SHP77 (cell line): ENCODE measurements around the gene METTL13.
"Not testable (repeated sequence)": the region's sequence is repeated elsewhere in the genome, so short reads cannot be mapped to it uniquely, and the experiment has no call there.

Source experiments
- DNase-seq, 2 experiments: peaks; one replicate each; lab custom pipeline; 2025; lab: John Stamatoyannopoulos, UW

Gene METTL13

DNA sequence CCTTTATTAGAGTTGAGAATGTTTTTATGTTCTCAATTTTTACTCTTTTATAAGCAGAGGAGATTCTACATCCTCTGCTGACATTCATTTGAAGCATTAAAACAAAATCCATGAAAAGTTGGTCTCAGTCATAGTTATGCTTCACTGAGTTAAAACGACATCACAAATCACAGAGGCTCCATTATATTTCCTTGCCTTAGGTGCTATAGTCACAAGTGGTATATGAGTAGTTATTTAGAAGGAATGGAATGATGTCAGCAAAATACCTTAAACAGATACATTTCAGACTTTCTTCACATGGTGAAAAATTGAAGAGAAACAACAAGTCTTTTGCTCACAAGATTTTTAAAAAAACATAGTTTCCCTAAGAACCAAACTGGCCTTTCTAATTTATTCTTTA lies 11.7 kb upstream of the METTL13 start:
- DNase-seq: no peak

DNA sequence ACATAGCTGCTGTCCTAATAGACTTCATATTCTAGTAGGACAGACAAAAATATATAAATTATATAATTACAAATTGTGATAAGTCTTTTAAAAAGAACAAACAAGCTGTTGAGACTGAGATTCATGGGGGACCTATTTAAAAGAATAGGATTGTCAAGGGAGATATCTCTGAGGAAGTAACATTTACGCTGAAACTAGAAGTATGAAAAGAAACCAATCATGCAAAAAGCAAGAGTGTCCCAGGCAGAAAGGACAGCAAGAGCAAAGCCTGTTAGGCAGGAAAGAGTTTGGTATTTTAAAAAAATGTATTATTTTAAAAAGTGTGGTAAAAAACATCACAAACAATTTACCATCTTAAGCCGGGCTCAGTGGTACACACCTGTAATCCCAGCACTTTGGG lies 9.1 kb upstream of the METTL13 start:
- DNase-seq: no peak

DNA sequence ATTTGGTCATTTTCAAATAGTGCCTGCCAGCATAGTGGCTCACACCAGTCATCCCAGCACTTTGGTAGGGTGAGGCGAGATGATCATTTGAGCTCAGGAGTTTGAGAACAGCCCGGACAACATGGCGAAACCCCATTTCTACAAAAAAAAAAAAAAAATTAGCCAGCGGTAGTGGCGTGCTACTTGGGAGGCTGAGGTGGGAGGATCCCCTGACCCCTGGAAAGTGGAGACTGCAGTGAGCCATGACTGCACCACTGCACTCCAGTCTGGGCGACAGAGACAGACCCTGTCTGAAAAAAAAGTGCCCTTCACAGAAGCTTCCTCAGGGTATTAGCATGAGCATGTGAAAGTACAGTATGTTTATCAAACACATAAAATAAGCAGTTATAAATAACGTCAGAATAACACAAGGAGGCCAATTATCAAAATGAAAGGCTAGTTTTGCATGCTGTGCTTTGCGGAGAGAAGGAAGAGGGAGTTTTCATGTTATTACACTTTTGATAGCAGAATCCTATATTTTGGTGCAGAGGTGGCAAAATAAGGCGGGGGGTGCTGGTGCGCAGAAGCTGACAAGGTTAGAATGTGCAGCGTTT lies 781 bp upstream of the METTL13 start:
- no peak for DNase-seq

DNA sequence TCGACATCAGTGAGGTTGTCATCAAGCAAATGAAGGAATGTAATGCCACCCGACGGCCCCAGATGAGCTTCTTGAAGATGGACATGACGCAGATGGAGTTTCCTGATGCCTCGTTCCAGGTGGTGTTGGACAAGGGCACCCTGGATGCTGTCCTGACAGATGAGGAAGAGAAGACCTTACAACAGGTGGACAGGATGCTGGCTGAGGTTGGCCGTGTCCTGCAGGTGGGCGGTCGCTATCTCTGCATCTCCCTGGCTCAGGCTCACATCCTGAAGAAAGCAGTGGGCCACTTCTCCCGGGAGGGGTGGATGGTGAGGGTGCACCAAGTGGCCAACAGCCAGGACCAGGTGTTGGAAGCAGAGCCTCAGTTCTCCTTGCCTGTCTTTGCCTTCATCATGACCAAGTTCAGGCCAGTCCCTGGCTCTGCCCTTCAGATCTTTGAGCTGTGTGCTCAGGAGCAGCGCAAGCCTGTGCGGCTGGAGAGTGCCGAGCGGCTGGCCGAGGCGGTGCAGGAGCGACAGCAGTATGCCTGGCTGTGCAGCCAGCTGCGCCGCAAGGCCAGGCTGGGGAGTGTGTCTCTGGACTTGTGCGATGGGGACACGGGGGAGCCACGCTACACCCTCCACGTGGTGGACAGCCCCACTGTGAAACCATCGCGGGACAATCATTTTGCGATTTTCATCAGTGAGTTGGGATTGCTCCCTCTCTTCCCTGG lies 2.5 kb downstream of the METTL13 start:
- no peak for DNase-seq

DNA sequence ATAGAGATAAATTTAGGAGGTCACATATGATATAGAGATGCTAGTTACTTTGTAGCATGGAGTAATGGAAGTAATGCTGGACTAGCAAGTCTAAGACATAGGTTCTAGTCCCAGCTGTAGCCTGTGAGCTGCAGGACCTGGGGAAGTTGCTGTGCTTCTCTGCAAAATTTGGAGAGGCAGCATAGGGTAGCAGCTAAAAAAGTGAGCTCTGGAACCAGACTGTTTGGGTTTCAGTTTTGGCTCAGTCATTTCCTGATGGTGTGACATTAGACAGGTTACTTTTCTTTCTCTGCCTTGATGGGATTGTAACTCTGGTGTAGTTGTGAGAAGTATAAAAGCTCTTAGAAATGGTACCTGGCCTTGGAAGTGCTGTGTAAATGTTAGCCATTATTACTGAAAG lies 3.3 kb downstream of the METTL13 start:
- no peak for DNase-seq

DNA sequence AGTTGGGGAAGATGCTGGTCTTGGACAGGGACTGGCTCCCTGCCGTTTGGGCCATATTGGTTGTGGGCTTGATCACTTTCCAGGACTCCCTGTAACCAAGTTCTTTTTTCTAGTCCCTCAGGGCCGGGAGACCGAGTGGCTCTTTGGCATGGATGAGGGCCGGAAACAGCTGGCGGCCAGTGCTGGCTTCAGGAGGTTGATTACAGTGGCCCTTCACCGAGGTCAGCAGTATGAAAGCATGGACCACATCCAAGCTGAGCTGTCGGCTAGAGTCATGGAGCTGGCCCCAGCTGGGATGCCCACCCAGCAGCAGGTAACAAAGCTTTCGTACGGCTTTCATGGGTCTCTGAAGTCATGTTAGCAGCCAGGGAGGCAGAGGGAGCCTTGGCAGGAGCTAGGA lies 4.3 kb downstream of the METTL13 start:
- DNase-seq: no peak

DNA sequence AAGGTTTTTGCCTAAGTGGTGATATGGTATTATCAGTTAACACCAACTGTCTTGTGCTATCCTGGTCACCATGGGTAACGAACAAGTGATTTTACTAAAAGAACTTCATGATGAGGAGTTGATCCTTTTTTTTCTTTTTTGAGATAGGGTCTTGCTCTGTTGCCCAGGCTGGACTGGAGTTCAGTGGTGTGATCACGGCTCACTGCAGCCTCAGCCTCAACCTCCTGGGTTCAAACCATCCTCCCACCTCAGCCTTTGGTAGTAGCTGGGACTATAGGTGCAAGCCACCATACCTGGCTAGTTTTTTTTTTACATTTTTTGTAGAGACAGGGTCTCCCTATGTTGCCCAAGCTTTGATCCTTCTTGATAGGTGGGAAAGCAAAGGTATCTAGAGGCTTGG lies 5.1 kb downstream of the METTL13 start:
- no peak for DNase-seq

DNA sequence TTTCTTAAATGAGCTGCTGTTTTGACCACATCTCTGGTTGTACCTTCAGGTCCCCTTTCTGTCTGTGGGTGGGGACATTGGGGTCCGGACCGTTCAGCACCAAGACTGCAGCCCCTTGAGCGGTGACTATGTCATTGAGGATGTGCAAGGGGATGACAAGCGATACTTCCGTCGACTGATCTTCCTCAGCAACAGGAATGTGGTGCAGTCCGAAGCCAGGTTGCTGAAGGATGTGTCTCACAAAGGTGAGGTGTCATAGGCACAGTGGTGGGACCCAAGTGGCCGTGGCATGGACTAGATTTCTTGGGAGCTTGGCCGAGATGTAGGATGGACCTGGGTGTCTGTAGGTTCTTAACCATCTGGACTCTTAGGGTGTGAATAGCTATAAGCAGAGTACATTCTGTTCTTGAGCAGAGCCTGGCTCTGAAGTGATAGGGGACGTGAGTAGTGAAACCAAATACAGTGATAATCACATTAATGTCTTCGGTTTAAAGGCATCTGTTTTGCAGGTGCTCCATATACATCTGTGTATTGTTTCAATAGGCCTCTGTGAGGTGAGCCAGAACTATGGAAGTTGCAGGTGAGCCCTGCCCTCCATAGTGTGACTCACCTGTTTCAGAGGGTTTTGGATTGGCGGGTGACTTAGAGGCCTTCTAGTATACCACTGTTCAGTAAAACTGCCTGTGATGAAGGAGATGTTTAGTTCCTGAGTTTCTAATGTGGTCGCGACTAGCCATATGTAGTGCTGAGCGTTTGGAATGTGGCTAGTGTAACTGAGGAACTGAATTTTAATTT lies 6.4 kb downstream of the METTL13 start:
- DNase-seq: no peak

DNA sequence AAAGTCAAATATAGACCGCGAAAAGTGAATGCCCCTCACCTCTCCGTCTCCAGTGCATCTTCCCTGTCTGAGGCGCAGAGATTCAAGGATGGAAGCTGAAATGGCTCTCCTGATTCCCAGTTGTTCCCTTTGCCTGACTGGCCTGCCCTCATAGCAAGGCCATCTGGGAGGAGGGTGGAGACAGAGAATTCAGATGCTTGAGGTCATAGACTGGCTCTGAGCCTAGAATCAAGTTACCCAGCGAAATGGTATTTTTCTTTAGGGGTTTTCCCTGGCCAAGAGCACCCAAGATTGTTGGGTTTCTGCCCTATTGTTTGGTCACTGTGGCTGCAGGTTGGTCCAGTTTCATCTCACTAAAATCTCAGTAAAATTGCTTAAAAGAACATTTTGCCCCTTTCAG lies 7.2 kb downstream of the METTL13 start:
- DNase-seq: no peak

DNA sequence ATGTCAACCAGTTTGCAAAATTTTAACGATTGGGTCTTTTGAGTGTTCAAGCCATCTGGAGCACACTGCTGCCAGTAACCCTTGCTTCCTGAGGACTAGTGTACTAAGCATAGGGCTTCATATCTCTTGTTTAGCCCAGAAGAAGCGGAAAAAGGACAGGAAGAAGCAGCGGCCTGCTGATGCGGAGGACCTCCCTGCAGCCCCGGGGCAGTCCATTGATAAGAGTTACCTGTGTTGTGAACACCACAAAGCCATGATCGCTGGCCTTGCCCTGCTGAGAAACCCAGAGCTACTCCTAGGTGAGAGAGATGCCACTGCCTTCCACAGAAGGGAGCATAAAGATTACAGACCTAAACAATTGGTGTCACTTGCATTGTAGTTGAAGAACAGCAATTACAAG lies 8.9 kb downstream of the METTL13 start:
- DNase-seq: no peak

DNA sequence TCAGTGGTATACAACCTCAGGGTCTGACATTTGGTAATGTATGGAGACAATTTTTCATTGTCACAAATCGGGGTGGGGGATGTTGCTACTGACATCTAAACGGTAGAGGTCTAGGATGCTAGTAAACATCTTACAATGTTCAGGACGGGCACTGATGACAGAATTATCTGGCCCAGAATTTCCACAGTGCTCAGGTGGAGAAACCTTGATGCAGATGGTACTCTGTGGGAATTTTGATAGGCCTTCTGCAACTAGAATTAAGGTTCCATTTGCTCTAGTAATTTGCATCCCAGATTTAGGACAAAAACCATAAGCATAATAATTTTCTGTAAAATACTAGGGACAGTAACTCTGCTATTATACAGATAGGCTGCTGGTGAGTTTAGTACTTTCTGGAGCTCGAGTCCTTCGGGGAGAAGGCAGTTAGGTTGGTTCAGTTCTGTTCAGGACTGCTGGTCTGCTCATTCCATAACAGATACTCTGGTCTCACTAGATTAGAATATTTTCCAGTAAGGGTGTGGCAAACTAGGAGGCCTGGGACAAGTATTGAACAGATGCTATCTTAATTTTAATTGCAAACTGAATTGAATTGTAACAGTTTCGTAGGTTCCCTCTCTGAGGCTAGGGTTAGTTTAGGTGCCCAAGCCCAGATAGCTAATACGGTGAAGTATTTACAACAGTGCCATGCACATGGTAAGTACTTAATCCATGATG lies 11.4 kb downstream of the METTL13 start:
- no peak for DNase-seq

DNA sequence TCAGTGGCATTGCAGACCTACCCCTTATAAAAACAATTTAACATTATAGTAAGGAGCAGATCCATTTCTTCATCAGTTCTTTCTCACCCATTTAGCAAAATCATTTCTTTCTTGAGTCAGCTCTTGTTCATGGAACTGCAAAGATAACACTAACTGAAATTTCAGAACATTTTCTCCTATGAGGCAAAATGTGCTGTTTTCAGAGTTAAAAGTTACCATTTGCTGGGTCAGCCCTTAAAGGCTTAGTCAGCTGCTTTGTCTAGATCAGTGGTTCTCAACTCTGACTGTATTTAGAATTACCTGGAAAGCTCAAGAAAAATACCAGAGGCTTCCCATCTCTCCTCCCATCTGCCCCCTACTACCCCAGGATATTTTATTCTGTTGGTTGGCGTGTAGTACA lies 12.2 kb downstream of the METTL13 start:
- DNase-seq: no peak

DNA sequence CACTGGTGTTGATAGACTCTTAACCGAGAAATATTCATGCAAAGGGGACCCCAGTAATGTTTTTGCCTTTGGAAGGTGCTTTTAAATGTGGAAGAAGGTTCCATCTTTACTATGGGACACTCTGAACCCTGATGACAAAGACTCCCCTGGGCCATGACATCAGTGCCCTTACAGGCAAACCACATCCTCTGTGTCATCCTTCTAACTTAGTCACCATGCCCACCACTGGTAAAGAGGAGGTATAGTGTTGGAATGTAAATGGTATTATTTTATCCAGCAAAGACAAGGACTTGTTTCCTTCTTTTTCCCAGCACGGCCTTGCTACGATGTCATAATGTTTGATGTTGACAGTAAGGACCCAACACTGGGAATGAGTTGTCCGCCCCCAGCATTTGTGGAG lies 12.6 kb downstream of the METTL13 start:
- no peak for DNase-seq

DNA sequence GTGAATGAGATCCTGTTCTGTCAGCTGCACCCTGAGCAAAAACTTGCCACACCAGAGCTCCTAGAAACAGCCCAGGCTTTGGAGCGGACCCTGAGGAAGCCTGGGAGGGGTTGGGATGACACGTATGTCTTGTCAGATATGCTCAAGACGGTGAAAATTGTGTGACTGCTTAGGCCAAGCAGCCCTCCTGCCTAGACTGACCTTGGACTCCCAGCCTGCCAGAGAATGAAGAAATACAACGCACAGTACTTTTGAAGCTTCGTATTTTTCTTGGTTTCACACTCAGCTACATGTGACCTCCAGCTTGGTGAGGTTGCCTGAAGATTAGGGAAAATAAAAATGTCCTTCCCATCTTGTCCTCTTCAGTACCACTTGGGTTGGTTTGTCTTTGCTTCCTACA lies 15.1 kb downstream of the METTL13 start:
- DNase-seq: no peak

DNA sequence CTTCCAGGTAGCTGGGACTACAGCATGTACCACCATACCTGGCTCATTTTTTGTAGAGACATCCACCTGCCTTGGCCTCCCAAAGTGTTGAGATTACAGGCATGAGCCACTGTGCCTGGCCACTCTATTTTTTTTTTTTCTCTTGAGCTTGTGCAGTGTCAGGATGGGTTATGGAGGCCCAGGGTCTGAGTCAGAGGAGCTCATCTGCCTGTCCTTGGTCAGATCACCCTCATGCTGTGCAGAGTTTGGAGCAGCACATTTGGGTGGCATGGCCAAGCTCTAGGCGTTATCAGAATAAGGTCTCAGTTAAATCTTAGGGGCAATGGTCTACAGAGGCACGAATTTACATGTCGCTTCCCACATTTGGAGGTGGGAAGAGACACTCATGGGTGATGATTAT lies 16.9 kb downstream of the METTL13 start:
- DNase-seq: no peak

DNA sequence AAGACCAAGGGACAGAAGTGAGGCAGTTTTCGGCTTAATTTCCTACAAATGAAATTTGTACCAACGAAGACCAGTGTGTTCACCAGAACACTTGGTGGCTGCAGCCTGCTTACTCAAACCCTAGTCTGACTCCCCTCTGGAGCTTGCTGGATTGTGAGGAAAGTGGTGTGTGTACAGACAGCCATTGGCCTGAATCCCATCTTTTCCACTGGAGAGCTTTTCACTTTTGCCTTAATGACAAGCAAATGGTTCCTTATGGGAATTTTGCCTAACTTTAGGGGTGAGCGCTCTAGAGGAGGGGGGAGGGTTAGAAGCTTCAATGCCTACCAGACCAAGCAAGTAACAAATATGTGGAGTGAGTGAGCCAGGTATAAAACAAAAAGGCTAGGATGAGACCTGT lies 17.3 kb downstream of the METTL13 start:
- DNase-seq: no peak

DNA sequence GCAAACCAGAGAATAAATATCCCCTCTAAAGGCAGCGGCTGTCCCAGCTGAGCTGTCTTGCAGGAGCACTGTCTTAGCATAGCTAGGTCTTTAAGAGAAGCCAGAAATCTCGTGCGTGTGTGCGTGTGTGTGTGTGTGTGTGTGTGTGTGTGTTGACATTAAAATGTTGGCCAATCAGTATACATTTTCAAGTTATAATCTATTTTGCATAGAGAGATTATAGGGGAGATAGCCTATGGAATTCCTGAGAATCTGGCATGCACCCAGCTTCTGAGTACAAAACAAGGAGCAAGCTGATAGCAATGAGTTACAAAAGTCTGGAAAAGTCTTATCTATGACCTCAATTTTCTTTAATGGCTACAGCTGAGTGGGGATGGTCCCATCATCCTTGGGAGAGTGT lies 17.7 kb downstream of the METTL13 start:
- DNase-seq: no peak

DNA sequence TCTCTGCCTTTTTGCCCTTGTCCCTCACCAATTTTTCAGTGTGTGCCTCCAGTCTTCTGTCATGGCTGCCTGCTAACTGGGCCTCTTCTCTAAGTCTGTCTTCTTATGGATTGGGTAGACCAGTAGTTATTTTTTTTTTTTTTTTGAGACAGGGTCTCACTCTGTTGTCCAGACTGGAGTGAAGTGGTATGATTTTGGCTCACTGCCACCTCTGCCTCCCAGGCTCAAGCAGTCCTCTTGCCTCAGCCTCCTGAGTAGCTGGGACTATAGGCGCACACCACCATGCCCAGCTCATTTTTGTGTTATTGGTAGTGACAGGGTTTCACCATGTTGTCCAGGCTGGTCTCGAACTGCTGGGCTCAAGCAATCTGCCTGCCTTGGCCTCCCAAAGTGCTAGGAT lies 18.2 kb downstream of the METTL13 start:
- DNase-seq: not testable (repeated sequence)

DNA sequence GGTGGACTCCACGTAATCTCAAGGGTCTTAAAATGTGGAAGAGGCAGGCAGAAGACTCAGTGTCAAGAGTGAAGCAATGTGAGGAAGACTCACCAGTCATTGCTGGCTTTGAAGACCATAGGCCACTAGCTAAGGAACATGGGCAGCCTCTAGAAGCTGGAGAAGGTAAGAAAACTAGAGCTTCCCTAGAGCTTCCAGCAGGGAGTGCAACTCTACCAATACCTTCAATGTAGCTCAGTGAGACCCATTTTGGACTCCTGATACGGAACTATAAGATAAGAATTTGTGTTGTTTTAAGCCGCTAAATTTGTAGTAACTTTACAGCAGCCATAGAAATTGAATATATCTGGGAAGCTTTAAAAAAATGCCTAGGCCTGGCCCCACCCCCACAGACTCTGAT lies 18.9 kb downstream of the METTL13 start:
- DNase-seq: no peak

DNA sequence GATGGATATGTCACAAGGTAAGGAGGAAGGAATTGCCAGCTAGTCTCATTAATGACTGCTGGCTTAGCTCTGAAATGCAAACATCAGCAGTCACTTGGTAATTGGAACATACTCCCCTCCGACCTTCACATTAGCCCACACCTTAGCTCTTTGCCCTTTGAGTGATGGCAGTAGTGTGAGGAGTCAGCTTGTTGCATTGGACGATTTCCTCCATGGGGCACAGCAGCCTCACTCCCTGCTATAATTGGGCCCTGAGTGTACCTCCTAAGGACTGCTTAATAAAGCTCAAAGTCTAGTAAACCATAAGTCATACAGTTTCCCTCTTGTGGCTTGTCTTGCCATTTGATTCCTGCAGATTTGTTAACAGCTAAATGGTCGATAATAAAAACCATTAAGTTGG lies 19.4 kb downstream of the METTL13 start:
- DNase-seq: no peak

DNA sequence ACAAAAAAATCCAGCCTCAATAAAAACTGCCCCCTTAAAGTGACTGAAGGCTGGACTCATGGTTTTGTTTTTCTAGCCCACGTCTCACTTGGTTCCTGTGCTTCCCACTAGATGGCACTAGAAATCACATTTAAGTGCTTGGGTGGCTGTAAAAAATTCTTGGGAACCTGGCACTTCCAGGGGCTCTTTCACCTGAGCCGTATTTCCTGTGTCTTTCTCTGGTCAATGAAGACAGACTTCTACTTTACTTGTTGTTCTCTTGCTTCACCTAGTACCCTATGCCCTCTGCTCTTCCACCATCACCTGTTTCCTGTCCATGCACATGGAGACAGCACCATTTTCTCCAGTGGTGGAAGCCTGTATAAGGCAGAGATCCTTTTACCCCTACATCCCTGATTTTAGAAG lies 20.0 kb downstream of the METTL13 start:
- peak; percentile 47 to 62 for DNase-seq

DNA sequence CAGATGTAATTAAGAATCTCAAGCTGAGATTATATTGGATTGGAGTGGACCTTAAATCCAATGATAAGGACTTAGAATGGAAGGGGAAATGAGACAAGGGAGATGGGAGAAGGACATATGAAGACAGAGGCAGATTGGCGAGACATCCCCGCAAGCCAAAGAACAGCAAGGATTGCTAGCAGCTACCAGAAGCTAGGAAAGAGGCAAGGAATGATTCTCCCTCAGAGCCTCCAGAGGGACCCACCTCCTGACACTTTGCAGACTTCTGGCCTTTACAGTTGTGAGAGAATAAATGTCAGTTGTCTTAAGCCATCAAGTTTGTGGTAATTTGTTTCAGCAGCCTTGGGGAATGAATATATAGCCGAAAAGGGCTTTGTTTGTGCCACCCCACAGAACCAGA lies 20.7 kb downstream of the METTL13 start:
- no peak for DNase-seq

DNA sequence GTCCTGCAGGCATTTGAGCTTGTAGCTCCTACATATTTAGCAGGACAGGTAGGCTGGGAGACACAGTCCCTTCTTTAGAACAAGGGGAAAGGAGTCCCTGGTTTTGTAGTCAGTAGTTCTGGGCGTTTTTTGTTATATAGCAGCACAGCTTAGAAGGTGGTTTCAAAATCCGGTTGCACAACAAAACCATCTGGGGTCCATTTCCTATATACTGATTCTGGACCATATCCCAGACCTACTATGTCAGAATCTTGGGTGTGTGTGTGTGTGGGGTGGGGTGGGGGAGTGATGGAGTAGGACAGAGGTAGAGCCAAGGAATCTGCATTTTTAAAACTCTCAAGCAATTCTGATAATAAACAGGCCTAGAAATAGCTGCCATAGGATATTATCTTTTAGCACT lies 21.6 kb downstream of the METTL13 start:
- DNase-seq: no peak
